ENCODE data around the gene ST6GALNAC2. TPM values are rescaled to one million over a fixed set of nuclear protein-coding genes. Genes with fewer than 3 reads are reported as not detected.

The ST6GALNAC2 gene
- total RNA-seq, 2 experiments from 2014 or later: not detected

DNA sequence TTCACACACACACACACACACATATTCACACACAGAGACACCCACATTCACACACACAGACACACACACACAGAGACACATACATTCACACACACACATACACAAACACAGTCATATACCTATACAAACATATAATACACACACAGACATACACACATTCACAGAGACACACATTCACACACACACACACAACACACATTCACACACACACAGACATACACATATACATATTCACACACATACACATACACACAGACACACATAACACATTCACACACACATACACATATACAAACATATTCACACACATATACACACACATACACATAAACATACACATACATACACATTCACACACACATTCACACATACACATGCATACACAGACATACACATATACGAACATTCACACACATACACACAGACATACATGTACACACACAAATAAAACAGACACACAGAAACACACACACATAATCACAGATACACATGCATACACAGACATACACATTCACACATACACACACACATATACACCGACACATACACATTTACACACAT is 37.9 kb downstream of the ST6GALNAC2 start:
- Mint-ChIP-seq H3K36me3 (ENCODE audit: low read depth) (no peaks in the 10 kb centered on the region), H3K27me3 (ENCODE audit: low read depth) (peaks cover 9% of the 10 kb centered on the region), H3K9me3 (no peaks in the 10 kb centered on the region), H3K27ac (no peak overlapping the region), H3K4me1 (ENCODE audit: low read depth) (peaks cover 5% of the 10 kb centered on the region), H3K4me3 (no peak overlapping the region)
- intact Hi-C loops (cut with micrococcal nuclease): loop anchor here (1.0 kb wide), 2 partner anchors 24 to 81 kb away; no protein-coding TSS in a partner anchor
- no peak for DNase-seq
- CTCF ChIA-PET: interaction anchor here (1.0 to 1.2 kb wide), 4 partner anchors 19 to 134 kb away, joined by 3 to 8 read pairs (median 4); no protein-coding TSS in a partner anchor

DNA sequence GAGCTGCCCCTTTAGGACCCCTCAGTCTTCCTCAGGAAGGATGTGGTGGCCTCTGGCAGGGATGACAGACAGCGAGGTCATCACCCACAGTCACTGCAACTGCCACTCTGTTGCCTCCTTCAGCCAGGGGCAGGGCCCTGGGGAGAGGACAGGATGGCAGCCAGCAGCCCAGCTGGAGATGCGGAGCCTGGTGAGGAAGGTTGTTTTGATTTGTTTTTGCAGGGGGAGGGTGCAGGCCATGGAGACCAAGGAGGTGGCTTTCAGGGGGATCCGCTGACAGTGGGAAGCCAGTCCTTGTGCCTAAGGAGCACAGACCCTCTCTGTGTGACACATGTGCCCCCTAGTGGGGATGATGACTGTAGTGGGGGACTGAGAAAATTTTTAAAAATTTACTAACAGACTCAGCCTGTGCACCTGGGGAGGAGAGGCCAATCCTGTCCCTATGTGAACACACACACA is 38.4 kb downstream of the ST6GALNAC2 start:
- peak; percentile 66 for DNase-seq
- H3K27ac Mint-ChIP-seq: no peak overlapping the region
- H3K9me3 Mint-ChIP-seq: no peaks in the 10 kb centered on the region
- CTCF ChIA-PET: interaction anchor here (0.7 to 2.2 kb wide), 8 partner anchors 13 to 135 kb away, joined by 3 to 18 read pairs (median 4); no protein-coding TSS in a partner anchor
- no peak overlapping the region for H3K4me3 Mint-ChIP-seq
- H3K27me3 Mint-ChIP-seq (ENCODE audit: low read depth): peaks cover 11% of the 10 kb centered on the region
- intact Hi-C loops (cut with micrococcal nuclease): loop anchor here (1.0 kb wide), 2 partner anchors 24 to 81 kb away; no protein-coding TSS in a partner anchor
- H3K36me3 Mint-ChIP-seq (ENCODE audit: low read depth): no peaks in the 10 kb centered on the region
- peaks cover 5% of the 10 kb centered on the region for H3K4me1 Mint-ChIP-seq (ENCODE audit: low read depth)

DNA sequence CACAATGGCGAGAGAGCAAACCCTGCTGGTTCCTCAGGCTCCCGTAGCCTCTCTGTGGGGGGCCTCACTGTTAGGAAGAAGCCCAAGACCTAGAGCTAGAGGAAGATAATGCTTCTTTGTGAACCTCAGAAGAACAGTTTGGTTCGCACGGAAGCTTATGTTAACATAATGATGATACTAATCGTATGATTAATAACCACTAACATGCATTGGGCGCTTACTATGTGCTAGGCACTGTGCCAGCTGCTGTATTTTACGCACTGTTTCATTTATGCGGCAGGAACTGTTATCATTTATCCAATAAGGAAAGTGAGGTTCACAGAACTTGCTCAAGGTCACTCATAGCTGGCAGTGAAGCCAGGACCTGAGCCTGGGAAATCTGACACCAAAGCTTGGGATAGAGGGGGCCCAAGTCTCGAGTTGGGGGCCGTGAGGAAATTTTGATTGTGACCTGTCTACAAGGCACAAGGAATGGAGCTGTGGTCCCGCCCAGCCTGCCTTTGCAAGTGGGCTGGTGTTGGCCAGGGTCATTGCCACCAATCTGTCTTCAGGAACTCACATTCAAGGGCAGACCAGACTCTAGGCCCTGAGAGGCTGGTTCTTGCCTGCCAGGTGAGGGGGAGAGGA is 39.0 kb downstream of the ST6GALNAC2 start:
- Mint-ChIP-seq H3K27me3 (ENCODE audit: low read depth) (peaks cover 11% of the 10 kb centered on the region), H3K4me1 (ENCODE audit: low read depth) (peaks cover 5% of the 10 kb centered on the region), H3K9me3 (no peaks in the 10 kb centered on the region), H3K4me3 (no peak overlapping the region), H3K36me3 (ENCODE audit: low read depth) (no peaks in the 10 kb centered on the region), H3K27ac (no peak overlapping the region)
- intact Hi-C loops (cut with micrococcal nuclease): loop anchor here (1.0 kb wide), 2 partner anchors 23 to 80 kb away; no protein-coding TSS in a partner anchor
- DNase-seq: no peak
- CTCF ChIA-PET: interaction anchor here (0.7 to 2.2 kb wide), 10 partner anchors 13 to 135 kb away, joined by 3 to 18 read pairs (median 3); no protein-coding TSS in a partner anchor

DNA sequence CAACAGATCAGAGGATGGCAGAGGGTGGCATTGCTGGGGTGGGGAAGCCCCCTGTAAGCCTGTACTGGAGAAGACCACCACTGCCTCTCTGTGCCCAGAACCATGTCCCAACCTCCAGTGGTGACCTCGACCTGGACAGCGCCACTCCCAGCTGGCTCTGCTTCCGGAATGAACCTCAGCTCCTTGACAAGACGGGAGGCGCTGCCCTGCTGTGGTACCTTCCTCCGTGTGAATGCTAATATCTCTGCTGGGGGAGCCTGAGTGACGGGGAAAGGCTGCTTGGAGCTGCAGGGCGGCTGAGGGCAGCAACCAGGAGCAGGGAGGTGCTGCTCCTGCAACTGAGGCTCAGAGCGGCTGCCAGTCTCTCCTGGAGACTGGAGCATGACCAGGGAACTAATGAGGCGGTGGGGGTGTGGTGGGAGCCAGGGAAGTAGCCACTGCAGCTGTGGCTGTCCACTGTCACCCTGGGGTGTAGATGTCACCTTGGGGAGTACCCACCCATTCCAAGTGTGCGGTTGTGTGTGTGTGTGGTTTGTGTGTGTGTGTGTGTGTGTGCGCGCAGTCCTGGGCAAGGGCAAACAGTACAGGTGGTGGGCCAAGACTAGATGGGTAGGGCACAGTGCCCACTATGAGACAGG is 39.6 kb downstream of the ST6GALNAC2 start:
- intact Hi-C loops (cut with micrococcal nuclease): no loop called here
- Mint-ChIP-seq H3K27me3 (ENCODE audit: low read depth) (peaks cover 14% of the 10 kb centered on the region), H3K4me1 (ENCODE audit: low read depth) (peaks cover 4% of the 10 kb centered on the region), H3K9me3 (no peaks in the 10 kb centered on the region), H3K4me3 (no peak overlapping the region), H3K27ac (no peak overlapping the region), H3K36me3 (ENCODE audit: low read depth) (no peaks in the 10 kb centered on the region)
- CTCF ChIA-PET: interaction anchor here (1.1 to 2.2 kb wide), 8 partner anchors 13 to 49 kb away, joined by 3 to 18 read pairs (median 3); no protein-coding TSS in a partner anchor
- no peak for DNase-seq

DNA sequence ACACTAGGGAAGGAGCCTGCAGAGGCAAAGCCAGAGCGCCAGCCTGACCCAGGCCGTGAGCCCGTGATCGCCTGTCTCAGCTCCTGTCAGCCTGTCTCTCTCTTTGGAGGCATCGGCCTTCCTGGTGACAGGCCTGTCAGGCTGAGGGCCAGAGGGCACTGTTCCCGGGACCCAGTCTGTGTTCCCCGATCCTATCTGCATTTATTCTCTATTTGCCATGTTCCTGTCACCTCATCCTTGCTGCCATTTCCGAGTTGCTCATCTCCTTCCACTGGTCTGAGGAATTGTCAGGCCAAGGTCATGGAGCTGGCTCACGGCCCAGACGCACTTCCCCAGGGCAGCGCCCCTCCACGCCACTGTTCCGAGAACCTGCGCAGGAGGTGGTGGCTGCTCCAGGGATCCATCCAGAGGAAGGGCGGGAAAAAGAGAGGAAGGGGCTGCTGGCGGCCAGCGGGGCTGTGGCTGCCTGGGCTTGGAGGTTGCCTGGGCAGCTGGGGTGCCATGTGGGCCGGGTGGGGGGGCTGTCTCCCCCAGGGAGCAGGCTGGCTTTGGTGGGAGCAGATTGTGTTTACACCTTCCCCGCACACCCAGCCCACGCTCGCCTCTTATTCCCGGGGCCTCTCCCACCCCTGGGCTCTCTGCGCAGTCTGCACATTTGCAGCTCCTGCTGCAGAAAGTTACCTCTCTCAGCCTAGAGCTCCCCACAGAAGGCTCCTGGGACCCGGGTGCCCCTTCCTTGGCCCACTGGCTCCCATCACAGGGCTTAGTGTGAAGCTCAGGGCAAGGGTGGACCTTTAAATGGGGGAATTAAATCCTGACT is 40.9 kb downstream of the ST6GALNAC2 start:
- Mint-ChIP-seq H3K27me3 (ENCODE audit: low read depth) (peaks cover 15% of the 10 kb centered on the region), H3K9me3 (no peaks in the 10 kb centered on the region), H3K27ac (no peak overlapping the region), H3K4me3 (no peak overlapping the region), H3K36me3 (ENCODE audit: low read depth) (no peaks in the 10 kb centered on the region), H3K4me1 (ENCODE audit: low read depth) (no peaks in the 10 kb centered on the region)
- intact Hi-C loops (cut with micrococcal nuclease): no loop called here
- CTCF ChIA-PET: interaction anchor here (0.8 to 2.8 kb wide), 7 partner anchors 12 to 539 kb away, joined by 3 to 18 read pairs (median 4); no protein-coding TSS in a partner anchor
- no peak for DNase-seq

DNA sequence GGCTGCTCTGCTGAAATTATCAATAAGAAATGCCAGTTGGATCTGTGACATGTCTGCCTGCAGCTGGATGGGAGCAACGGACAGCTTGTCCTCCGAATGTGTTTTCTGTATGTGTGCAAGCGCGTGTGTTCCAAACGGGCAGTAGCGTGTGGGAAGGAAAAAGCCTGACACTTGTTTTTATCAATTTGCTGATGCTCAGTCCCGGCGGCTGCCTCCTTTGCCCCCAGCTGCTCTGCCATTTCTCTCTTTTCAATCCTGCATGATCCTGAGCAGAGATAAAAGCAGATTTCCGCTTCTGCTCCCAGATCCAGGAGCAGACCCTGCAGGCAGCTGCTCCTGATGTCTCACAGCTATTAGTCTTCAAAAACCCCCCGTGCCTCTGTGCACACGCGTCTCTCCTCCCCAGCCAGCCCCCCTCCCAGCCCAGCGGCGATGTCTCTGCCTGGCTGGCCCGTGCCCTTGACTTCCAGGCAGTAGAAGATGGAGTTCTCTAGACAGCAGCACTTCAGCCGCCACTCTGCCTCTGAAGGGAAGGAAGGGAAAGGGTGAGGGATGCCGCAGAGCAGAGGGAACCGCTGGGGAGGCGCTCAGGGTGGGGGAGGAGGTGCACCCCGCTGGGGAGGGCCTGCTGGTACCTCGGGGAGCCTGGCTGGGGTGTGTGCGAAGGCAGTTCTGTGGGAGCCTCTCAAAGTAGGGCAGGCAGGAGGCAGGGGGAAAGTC is 41.7 kb downstream of the ST6GALNAC2 start:
- no peak overlapping the region for H3K27ac Mint-ChIP-seq
- no peak overlapping the region for H3K4me3 Mint-ChIP-seq
- H3K36me3 Mint-ChIP-seq (ENCODE audit: low read depth): no peaks in the 10 kb centered on the region
- peaks cover 22% of the 10 kb centered on the region for H3K27me3 Mint-ChIP-seq (ENCODE audit: low read depth)
- no peaks in the 10 kb centered on the region for H3K4me1 Mint-ChIP-seq (ENCODE audit: low read depth)
- no peaks in the 10 kb centered on the region for H3K9me3 Mint-ChIP-seq
- intact Hi-C loops (cut with micrococcal nuclease): no loop called here
- DNase-seq: no peak
- CTCF ChIA-PET: interaction anchor here (1.3 to 2.8 kb wide), 2 partner anchors 21 to 80 kb away, joined by 6 to 16 read pairs; no protein-coding TSS in a partner anchor

DNA sequence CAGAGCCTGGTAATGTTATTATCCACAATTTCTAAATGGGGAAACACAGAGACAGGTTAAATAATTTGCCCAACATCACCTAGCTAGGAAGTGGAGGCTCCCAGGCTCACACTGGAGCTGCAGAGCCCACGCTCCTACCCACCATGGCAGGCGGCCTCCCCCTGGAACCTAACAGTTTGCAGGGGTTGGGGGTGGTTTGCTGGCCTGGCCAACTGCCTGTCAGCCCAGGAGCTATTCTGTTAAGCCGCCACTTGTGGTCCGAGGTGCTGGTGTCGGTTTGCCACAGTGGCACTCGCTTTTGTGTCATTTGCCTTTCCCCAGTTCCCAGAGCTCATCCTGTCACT is 42.2 kb downstream of the ST6GALNAC2 start:
- intact Hi-C loops (cut with micrococcal nuclease): no loop called here
- Mint-ChIP-seq H3K9me3 (no peaks in the 10 kb centered on the region), H3K27ac (no peak overlapping the region), H3K36me3 (ENCODE audit: low read depth) (no peaks in the 10 kb centered on the region), H3K4me3 (no peak overlapping the region), H3K27me3 (ENCODE audit: low read depth) (peaks cover 26% of the 10 kb centered on the region), H3K4me1 (ENCODE audit: low read depth) (no peaks in the 10 kb centered on the region)
- no peak for DNase-seq
- CTCF ChIA-PET: interaction anchor here (0.6 to 2.8 kb wide), 3 partner anchors 21 to 492 kb away, joined by 3 to 16 read pairs (median 6); no protein-coding TSS in a partner anchor

DNA sequence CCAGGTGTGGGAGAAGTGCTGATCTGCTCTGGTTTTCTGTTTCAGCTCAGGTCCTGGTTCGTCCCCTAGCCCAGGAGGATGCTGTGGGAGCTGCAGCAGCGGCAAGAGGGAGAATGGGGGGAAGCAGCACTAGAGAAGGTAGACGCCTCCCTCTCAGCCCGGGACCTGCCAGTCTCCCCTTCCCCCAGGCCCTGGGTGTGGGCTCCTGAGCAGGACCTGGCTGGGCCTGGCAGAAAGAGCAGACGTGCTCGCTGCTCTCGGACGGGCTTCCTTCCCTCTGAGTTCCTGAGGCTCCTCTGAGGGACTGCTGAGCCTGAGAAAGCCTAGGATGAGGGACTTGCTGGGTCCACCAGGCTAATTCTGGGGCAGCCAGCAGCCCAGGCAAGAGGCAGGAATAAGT is 42.7 kb downstream of the ST6GALNAC2 start:
- CTCF ChIA-PET: interaction anchor here (0.6 to 2.8 kb wide), 3 partner anchors 20 to 492 kb away, joined by 3 to 16 read pairs (median 6); no protein-coding TSS in a partner anchor
- Mint-ChIP-seq H3K36me3 (ENCODE audit: low read depth) (no peaks in the 10 kb centered on the region), H3K4me1 (ENCODE audit: low read depth) (no peaks in the 10 kb centered on the region), H3K27ac (no peak overlapping the region), H3K27me3 (ENCODE audit: low read depth) (peaks cover 26% of the 10 kb centered on the region), H3K4me3 (no peak overlapping the region), H3K9me3 (no peaks in the 10 kb centered on the region)
- intact Hi-C loops (cut with micrococcal nuclease): no loop called here
- no peak for DNase-seq

DNA sequence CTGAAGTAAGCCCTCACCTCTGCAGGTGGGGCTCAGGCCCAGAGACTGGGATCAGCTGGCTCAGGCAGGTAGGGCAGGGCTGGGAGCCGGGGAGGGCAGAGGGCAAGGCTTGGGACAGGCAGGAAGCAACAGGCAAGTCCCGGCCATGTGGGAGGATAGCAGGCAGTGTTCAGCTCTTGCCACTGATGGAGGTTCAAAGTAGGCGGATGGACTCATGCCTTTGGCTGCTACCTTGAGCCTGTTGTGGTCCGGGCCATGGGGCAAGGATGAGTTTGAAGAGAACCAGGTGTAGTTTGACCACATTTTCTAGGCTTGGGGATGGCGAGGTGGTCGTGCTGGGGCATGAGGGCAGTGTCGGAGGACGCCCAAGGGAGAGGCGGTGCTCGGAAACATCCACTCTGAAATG is 43.1 kb downstream of the ST6GALNAC2 start:
- H3K9me3 Mint-ChIP-seq: no peaks in the 10 kb centered on the region
- H3K27me3 Mint-ChIP-seq (ENCODE audit: low read depth): peaks cover 26% of the 10 kb centered on the region
- CTCF ChIA-PET: interaction anchor here (0.6 to 2.8 kb wide), 3 partner anchors 20 to 491 kb away, joined by 3 to 16 read pairs (median 6); no protein-coding TSS in a partner anchor
- intact Hi-C loops (cut with micrococcal nuclease): no loop called here
- no peak for DNase-seq
- no peaks in the 10 kb centered on the region for H3K4me1 Mint-ChIP-seq (ENCODE audit: low read depth)
- H3K4me3 Mint-ChIP-seq: no peak overlapping the region
- no peak overlapping the region for H3K27ac Mint-ChIP-seq
- no peaks in the 10 kb centered on the region for H3K36me3 Mint-ChIP-seq (ENCODE audit: low read depth)

DNA sequence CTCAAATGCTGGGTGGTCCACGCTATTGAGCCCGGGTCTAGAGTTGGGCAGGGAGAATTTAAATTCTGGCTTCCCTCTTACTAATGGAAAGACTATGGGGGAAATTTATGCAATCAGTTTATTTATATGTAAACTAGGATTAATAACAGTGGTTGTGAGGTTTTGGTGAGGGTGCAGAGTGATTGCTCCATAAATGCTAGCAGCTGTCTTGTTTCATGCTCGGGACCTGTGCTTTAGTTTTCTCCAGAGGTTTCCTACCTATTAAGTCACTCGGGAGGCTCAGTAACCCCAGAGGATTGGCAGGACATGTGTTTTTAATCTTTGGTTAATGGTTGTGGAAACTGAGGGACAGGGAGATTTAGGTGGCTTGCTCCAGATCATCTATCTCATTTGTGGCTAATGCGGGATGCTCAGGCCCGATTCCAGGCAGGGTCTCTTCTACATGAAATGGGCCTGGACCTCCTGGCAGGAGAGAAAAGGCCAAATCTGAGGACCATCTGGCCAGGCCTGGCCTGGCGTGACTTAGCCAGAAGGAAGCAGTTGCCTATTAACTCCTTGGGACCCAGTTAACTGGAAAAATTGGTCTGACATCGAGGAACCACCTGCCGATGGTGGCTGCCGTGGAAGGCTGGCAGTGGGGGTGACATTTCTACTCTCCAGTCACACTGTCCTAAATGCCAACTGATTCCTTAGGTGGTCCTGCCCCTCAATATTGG is 43.8 kb downstream of the ST6GALNAC2 start:
- Mint-ChIP-seq H3K36me3 (ENCODE audit: low read depth) (no peaks in the 10 kb centered on the region), H3K4me1 (ENCODE audit: low read depth) (no peaks in the 10 kb centered on the region), H3K27ac (no peak overlapping the region), H3K27me3 (ENCODE audit: low read depth) (peaks cover 27% of the 10 kb centered on the region), H3K9me3 (no peaks in the 10 kb centered on the region), H3K4me3 (no peak overlapping the region)
- no peak for DNase-seq
- CTCF ChIA-PET: no interaction called here
- intact Hi-C loops (cut with micrococcal nuclease): no loop called here

Data from activated naive CD4-positive, alpha-beta T cell treated with anti-CD3 and anti-CD28 coated beads for 36 hours (primary cell).